ENCODE results near the gene CCDC141.

DNA sequence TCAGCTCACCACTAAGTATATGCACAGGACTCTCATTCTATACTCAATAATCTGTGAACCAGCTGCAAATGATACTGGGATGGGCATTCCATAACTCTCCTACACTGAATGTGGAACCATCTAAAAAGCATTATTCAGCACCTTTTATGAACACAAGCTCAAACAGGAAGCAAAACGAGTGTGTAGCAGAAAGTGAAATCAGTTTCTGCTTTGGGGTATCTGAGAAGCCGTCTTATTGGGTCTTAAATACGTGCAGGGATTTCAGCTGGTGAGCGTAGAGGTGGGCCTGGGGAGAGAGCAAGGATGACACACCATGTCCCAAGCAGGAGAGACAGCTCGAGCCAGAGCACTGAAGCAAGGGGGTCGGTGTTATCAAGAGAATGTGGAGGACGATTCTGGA is 122.8 kb downstream of the CCDC141 start:
- no peak for TF ChIP-seq SUZ12 (IDR thresholded peaks at IDR 0.05; ENCODE audit: extremely low read depth, insufficient read depth, insufficient read length)
- TF ChIP-seq ZNF274 (IDR thresholded peaks at IDR 0.05; ENCODE audit: low read depth, low read length), result no peak

Measured in NT2/D1 (cell line).